ENCODE measurements around the gene TMEM186.
A peak's percentile ranks its signal among the peaks of the same experiment; 100 is the strongest.
"Not testable (repeated sequence)": the region's sequence is repeated elsewhere in the genome, so short reads cannot be mapped to it uniquely, and the experiment has no call there.

TMEM186 gene

GRCh38 chr16:8797364-8798173 lies at the start of gene TMEM186, which contains the start of gene PMM2:
TSS of gene TMEM186 (minus strand) at chr16:8797639. CDS start at chr16:8797614, 25 bp downstream.
TSS of gene PMM2 (plus strand) at chr16:8797839. CDS start at chr16:8797883, 44 bp downstream.
- TF ChIP-seq, protein P1, sequence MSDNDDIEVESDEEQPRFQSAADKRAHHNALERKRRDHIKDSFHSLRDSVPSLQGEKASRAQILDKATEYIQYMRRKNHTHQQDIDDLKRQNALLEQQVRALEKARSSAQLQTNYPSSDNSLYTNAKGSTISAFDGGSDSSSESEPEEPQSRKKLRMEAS (IDR thresholded peaks at IDR 0.05; ENCODE audit: low read depth, low read length): peak; percentile 95
- TF ChIP-seq, protein P2, sequence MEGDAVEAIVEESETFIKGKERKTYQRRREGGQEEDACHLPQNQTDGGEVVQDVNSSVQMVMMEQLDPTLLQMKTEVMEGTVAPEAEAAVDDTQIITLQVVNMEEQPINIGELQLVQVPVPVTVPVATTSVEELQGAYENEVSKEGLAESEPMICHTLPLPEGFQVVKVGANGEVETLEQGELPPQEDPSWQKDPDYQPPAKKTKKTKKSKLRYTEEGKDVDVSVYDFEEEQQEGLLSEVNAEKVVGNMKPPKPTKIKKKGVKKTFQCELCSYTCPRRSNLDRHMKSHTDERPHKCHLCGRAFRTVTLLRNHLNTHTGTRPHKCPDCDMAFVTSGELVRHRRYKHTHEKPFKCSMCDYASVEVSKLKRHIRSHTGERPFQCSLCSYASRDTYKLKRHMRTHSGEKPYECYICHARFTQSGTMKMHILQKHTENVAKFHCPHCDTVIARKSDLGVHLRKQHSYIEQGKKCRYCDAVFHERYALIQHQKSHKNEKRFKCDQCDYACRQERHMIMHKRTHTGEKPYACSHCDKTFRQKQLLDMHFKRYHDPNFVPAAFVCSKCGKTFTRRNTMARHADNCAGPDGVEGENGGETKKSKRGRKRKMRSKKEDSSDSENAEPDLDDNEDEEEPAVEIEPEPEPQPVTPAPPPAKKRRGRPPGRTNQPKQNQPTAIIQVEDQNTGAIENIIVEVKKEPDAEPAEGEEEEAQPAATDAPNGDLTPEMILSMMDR (IDR thresholded peaks at IDR 0.05; ENCODE audit: low read depth, low read length): no peak
- TF ChIP-seq POLR2A (IDR thresholded peaks at IDR 0.05; ENCODE audit: extremely low read depth, insufficient read length) (peak; percentile 76), MYC (IDR thresholded peaks at IDR 0.05; ENCODE audit: low read depth, low read length) (peak; percentile 94)
- peak; percentile 98 for DNase-seq (ENCODE audit: low read depth)
- H3K4me3 ChIP-seq (ENCODE audit: low read depth, low read length): peak within 1 kb of the TSS; percentile 82

GRCh38 chr16:8847145-8847544 lies 49.7 kb upstream of the TMEM186 start:
- DNase-seq (ENCODE audit: low read depth): no peak
- no peak for TF ChIP-seq MYC (IDR thresholded peaks at IDR 0.05; ENCODE audit: low read depth, low read length)

DNA sequence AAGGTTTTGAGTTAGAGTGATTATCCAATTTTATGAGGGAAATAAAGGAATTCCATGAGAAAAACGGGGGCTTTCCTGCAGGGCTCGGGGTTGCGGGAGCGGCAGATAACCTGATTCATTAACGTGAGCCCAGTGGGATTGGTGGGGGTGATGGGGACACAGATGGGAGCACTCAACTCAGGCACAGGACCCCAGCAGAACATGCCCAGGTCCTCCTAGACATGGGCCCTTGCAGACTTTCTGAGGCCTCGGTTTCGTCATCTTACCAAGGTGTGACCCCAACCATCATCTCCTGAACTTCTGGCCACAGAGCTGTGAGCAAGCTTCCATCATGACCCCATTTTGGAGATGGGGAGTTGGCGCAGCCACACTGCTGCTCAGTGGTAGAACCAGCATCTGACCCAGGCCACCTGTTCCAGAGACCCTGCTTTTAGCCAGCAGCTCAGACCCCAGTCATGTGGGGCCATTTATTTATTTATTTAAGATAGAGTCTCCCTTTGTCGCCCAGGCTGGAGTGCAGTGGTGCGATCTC lies 49.0 kb upstream of the TMEM186 start:
- TF ChIP-seq POLR2A (IDR thresholded peaks at IDR 0.05; ENCODE audit: extremely low read depth, insufficient read length) (no peak), MYC (IDR thresholded peaks at IDR 0.05; ENCODE audit: low read depth, low read length) (no peak)
- TF ChIP-seq, protein P1 (IDR thresholded peaks at IDR 0.05; ENCODE audit: low read depth, low read length): no peak
- TF ChIP-seq, protein P2 (IDR thresholded peaks at IDR 0.05; ENCODE audit: low read depth, low read length): no peak
- no peak overlapping the region for H3K4me3 ChIP-seq (ENCODE audit: low read depth, low read length)
- DNase-seq (ENCODE audit: low read depth): no peak

More at GRCh38 chr16:8847145-8847544, 49.7 kb upstream of the TMEM186 start:
- no peak overlapping the region for H3K4me3 ChIP-seq (ENCODE audit: low read depth, low read length)

DNA sequence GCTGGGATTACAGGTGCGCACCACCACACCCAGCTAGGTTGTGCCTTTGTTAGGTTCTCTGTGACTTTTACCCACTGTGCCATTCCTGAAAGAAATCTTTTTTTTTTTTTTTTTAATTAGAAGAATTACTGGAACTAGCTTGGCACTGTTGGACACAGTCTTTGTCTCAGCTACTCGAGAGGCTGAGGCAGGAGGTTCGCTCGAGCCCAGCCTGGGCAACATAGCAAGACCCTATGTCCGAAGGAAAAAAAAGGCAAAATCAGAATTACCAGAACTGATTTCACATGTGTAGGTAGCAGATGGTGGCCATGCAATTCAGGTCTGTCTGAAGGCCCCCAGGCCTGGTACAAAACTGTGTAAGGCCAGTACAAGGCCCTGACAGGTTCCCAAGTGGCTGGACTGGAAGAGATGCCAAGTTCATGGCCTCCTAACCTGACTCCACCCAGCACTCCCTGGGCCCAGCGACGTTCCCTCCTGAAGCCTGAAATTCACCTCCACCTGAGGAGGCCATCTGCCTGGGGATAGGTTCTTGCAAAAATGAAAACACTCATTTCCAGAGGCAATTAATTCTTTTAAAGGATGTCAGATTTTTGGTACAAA lies 48.4 kb upstream of the TMEM186 start:
- H3K4me3 ChIP-seq (ENCODE audit: low read depth, low read length): no peak overlapping the region
- DNase-seq (ENCODE audit: low read depth): no peak
- TF ChIP-seq POLR2A (IDR thresholded peaks at IDR 0.05; ENCODE audit: extremely low read depth, insufficient read length) (no peak), MYC (IDR thresholded peaks at IDR 0.05; ENCODE audit: low read depth, low read length) (no peak)
- TF ChIP-seq, protein P2 (IDR thresholded peaks at IDR 0.05; ENCODE audit: low read depth, low read length): no peak
- TF ChIP-seq, protein P1 (IDR thresholded peaks at IDR 0.05; ENCODE audit: low read depth, low read length): no peak

GRCh38 chr16:8843296-8843695 lies 45.9 kb upstream of the TMEM186 start:
- H3K4me3 ChIP-seq (ENCODE audit: low read depth, low read length); DNase-seq (ENCODE audit: low read depth): not testable (repeated sequence)

DNA sequence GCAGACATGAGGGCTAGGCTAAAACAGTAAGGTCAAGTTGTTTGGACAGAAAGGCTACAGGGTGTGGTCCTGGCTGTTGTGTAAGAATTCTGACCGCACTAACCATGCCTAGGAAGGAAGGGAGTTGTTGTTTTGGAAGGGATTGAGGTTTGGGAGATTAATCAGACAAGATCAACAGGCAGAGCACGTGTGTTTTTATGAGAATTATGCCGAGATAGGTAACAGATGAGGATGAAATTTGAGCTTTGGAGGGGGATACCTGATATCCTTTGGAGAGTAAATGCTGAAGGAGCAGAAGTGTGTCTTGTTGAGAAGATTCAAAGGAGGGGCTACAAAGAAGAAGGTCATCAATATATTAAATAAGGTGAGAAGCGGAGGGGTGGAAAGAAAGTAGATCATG lies 44.6 kb upstream of the TMEM186 start:
- H3K4me3 ChIP-seq (ENCODE audit: low read depth, low read length): not testable (repeated sequence)

GRCh38 chr16:8837594-8837993 lies 40.2 kb upstream of the TMEM186 start:
- DNase-seq (ENCODE audit: low read depth); H3K4me3 ChIP-seq (ENCODE audit: low read depth, low read length): not testable (repeated sequence)

More for the DNA sequence above, 44.6 kb upstream of the TMEM186 start:
- not testable (repeated sequence) for DNase-seq (ENCODE audit: low read depth)

DNA sequence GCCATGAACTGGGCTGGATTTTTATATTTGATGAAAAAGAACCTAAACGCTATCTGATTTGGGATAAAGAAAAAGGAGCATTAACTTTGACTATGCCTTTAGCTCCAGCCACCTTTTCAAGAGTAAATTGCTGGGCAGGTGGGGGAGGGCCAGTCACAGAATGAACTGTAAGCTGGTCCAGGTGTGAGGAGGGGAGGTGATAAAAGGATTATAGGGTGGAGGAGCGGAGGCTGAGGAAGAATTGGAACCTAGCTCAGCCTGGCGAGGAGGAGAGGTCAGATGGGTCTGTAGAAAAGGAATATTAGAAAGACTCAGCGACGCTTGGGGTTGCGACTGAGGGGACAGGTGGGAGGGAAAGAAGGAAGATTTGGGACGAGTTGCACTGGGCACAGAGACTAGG lies 39.4 kb upstream of the TMEM186 start:
- H3K4me3 ChIP-seq (ENCODE audit: low read depth, low read length); DNase-seq (ENCODE audit: low read depth): not testable (repeated sequence)
